ENCODE data around the gene GLIS1.
A peak's percentile ranks its signal among the peaks of the same experiment; 100 is the strongest.

The GLIS1 gene

DNA sequence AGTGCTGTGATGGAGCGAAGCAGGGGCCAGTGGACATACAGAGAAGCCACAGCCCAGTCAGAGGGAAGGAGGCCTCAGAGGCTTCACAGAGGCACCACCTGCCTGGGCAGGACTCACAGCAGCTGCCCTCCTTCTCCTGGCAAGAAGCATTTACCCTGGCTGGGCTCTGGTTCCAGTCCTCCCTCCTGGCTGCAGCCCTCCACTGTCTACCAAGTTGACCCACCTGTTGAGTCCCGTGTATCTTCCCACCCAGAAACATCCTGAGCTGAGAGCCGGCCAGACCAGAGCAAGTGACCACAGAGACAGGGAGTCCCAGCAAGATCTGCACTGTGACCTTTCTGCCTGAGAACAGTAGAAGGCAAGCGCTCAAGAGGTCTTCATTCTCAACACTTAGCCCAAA lies 49.7 kb downstream of the GLIS1 start:
- H2AFZ ChIP-seq (ENCODE audit: low read length) = no peak overlapping the region
- H3K4me1 ChIP-seq (ENCODE audit: insufficient read depth, low read length, poor library complexity, severe bottlenecking) = peaks cover 72% of the 10 kb centered on the region
- no peaks in the 10 kb centered on the region for H3K36me3 ChIP-seq (ENCODE audit: insufficient read depth, low read length)
- no peaks in the 10 kb centered on the region for H4K20me1 ChIP-seq (ENCODE audit: insufficient read depth, low read length, poor library complexity, severe bottlenecking)
- H3K9me2 ChIP-seq (replicated peaks; ENCODE audit: low read depth, low read length) = no peaks in the 10 kb centered on the region
- H3K27me3 ChIP-seq (ENCODE audit: insufficient read depth, low read length, poor library complexity, severe bottlenecking) = no peaks in the 10 kb centered on the region
- H3F3A ChIP-seq (ENCODE audit: low read depth) = no peaks in the 10 kb centered on the region
- H3K9me3 ChIP-seq (ENCODE audit: insufficient read depth, low read depth, low read length) = no peaks in the 10 kb centered on the region
- no peaks in the 10 kb centered on the region for H3K79me2 ChIP-seq (ENCODE audit: insufficient read depth, low read length)
- TF ChIP-seq EZH2phosphoT487 (IDR thresholded peaks at IDR 0.05; ENCODE audit: borderline replicate concordance) = no peak
- TF ChIP-seq, protein P1, sequence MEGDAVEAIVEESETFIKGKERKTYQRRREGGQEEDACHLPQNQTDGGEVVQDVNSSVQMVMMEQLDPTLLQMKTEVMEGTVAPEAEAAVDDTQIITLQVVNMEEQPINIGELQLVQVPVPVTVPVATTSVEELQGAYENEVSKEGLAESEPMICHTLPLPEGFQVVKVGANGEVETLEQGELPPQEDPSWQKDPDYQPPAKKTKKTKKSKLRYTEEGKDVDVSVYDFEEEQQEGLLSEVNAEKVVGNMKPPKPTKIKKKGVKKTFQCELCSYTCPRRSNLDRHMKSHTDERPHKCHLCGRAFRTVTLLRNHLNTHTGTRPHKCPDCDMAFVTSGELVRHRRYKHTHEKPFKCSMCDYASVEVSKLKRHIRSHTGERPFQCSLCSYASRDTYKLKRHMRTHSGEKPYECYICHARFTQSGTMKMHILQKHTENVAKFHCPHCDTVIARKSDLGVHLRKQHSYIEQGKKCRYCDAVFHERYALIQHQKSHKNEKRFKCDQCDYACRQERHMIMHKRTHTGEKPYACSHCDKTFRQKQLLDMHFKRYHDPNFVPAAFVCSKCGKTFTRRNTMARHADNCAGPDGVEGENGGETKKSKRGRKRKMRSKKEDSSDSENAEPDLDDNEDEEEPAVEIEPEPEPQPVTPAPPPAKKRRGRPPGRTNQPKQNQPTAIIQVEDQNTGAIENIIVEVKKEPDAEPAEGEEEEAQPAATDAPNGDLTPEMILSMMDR (conservative IDR thresholded peaks at IDR 0.05; ENCODE audit: low read length) = no peak
- peak overlapping the region; percentile 66 for H3K9ac ChIP-seq (ENCODE audit: low read depth, low read length, poor library complexity, severe bottlenecking)
- no peak overlapping the region for H3K4me2 ChIP-seq (ENCODE audit: low read depth, low read length, poor library complexity, severe bottlenecking)
- no peak overlapping the region for H3K4me3 ChIP-seq (ENCODE audit: low read length, poor library complexity, severe bottlenecking)

DNA sequence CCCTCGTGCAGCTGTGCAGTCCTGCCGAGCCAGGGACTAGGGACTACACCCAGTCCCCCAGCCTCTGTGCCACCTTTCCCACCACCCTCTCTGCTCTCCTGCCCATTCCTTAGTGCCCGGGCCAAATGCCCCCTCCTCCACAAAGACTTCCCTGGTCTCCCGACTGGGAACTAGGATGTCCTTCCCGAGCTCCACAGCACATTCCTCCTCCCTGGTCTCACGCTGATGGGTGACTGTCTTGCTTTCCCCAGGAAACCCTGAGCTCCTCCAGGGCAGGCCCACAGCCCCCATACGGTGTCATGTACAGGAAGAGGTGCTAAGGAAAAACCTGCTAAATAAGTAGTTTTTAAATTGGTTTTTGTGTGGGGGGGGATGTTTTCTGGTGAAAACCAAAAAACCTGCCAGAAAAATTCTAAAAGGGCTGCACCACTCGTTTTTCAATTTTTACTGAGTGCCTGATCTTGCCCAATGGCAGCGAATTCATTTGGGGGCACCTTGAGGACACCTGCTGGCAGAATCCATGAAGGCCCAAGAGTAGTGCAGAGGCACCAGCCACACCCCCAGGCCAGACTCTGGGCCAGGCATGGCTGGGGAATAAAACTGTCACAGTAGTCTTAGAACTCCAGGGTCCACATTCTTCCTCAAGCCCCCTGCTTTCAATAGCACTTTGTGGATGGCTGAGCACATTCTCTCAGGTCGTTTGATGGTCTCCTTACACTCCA lies 50.4 kb downstream of the GLIS1 start:
- no peaks in the 10 kb centered on the region for H3K9me2 ChIP-seq (replicated peaks; ENCODE audit: low read depth, low read length)
- H3K4me3 ChIP-seq (ENCODE audit: low read length, poor library complexity, severe bottlenecking) = no peak overlapping the region
- H3K9ac ChIP-seq (ENCODE audit: low read depth, low read length, poor library complexity, severe bottlenecking) = peak overlapping the region; percentile 66
- H3F3A ChIP-seq (ENCODE audit: low read depth) = no peaks in the 10 kb centered on the region
- H3K9me3 ChIP-seq (ENCODE audit: insufficient read depth, low read depth, low read length) = no peaks in the 10 kb centered on the region
- no peaks in the 10 kb centered on the region for H3K27me3 ChIP-seq (ENCODE audit: insufficient read depth, low read length, poor library complexity, severe bottlenecking)
- no peaks in the 10 kb centered on the region for H3K79me2 ChIP-seq (ENCODE audit: insufficient read depth, low read length)
- no peak overlapping the region for H2AFZ ChIP-seq (ENCODE audit: low read length)
- TF ChIP-seq, protein P1 (conservative IDR thresholded peaks at IDR 0.05; ENCODE audit: low read length) = peak; percentile 70
- TF ChIP-seq EZH2phosphoT487 (IDR thresholded peaks at IDR 0.05; ENCODE audit: borderline replicate concordance) = no peak
- no peaks in the 10 kb centered on the region for H4K20me1 ChIP-seq (ENCODE audit: insufficient read depth, low read length, poor library complexity, severe bottlenecking)
- peak overlapping the region; percentile 43 for H3K4me2 ChIP-seq (ENCODE audit: low read depth, low read length, poor library complexity, severe bottlenecking)
- H3K4me1 ChIP-seq (ENCODE audit: insufficient read depth, low read length, poor library complexity, severe bottlenecking) = peaks cover 72% of the 10 kb centered on the region
- no peaks in the 10 kb centered on the region for H3K36me3 ChIP-seq (ENCODE audit: insufficient read depth, low read length)

DNA sequence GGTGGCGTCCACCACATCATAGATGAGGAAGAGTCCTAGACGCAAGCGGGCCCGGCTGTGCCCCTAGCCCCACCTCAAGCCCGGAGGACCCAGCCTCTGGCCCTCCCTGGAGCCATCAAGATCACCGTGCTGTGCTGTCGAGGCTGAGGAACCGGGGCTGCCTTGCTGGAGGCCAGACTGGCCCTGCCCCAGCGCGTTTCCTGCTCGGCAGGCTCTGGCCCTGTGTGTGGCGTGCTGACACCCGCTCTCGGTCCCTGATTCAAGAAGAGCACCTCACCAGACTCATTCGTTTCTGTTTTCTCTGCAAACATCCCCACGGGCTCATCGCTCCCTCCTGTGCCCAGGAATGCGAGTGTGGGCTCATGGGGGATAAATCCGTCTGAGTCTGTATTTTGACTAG lies 51.1 kb downstream of the GLIS1 start:
- Histone ChIP-seq H3K79me2 (ENCODE audit: insufficient read depth, low read length) (no peaks in the 10 kb centered on the region), H3K9ac (ENCODE audit: low read depth, low read length, poor library complexity, severe bottlenecking) (peak overlapping the region; percentile 66), H3K36me3 (ENCODE audit: insufficient read depth, low read length) (no peaks in the 10 kb centered on the region), H2AFZ (ENCODE audit: low read length) (no peak overlapping the region), H3K4me1 (ENCODE audit: insufficient read depth, low read length, poor library complexity, severe bottlenecking) (peaks cover 73% of the 10 kb centered on the region), H3K4me3 (ENCODE audit: low read length, poor library complexity, severe bottlenecking) (no peak overlapping the region), H4K20me1 (ENCODE audit: insufficient read depth, low read length, poor library complexity, severe bottlenecking) (no peaks in the 10 kb centered on the region), H3K9me2 (replicated peaks; ENCODE audit: low read depth, low read length) (no peaks in the 10 kb centered on the region), H3K4me2 (ENCODE audit: low read depth, low read length, poor library complexity, severe bottlenecking) (no peak overlapping the region), H3K9me3 (ENCODE audit: insufficient read depth, low read depth, low read length) (no peaks in the 10 kb centered on the region), H3F3A (ENCODE audit: low read depth) (0 out of 2 replicates have a peak, but pooled peaks cover under 1% of the 10 kb centered on the region), H3K27me3 (ENCODE audit: insufficient read depth, low read length, poor library complexity, severe bottlenecking) (no peaks in the 10 kb centered on the region)
- TF ChIP-seq EZH2phosphoT487 (IDR thresholded peaks at IDR 0.05; ENCODE audit: borderline replicate concordance) = no peak
- TF ChIP-seq, protein P1 (conservative IDR thresholded peaks at IDR 0.05; ENCODE audit: low read length) = no peak
